Cardiac fibroblast (primary cell): ENCODE data around the gene TTN.

Experiments used
- DNase-seq, 2 donors: peaks; one replicate each; pipeline versions ENCODE4 v3.0.0 to v3.0.0-alpha.2; 2010; ENCODE audit warnings: low read depth in 2 of 2
- H3K4me3 ChIP-seq, 2 donors: replicated peaks in 1 of 2; 1 replicate in 1 of 2; 2 replicates in 1 of 2; pipeline ENCODE4 v1.5.1; 2011; ENCODE audit warnings: low read depth in 2 of 2, low read length in 2 of 2, mild to moderate bottlenecking in 2 of 2, moderate library complexity in 1 of 2
- TF ChIP-seq, protein P1 (sequence below): IDR thresholded peaks from one replicate; pipeline ENCODE4 v1.5.1; 2011; ENCODE audit warnings: low read depth, mild to moderate bottlenecking, low read length, inconsistent platforms

Gene TTN

DNA sequence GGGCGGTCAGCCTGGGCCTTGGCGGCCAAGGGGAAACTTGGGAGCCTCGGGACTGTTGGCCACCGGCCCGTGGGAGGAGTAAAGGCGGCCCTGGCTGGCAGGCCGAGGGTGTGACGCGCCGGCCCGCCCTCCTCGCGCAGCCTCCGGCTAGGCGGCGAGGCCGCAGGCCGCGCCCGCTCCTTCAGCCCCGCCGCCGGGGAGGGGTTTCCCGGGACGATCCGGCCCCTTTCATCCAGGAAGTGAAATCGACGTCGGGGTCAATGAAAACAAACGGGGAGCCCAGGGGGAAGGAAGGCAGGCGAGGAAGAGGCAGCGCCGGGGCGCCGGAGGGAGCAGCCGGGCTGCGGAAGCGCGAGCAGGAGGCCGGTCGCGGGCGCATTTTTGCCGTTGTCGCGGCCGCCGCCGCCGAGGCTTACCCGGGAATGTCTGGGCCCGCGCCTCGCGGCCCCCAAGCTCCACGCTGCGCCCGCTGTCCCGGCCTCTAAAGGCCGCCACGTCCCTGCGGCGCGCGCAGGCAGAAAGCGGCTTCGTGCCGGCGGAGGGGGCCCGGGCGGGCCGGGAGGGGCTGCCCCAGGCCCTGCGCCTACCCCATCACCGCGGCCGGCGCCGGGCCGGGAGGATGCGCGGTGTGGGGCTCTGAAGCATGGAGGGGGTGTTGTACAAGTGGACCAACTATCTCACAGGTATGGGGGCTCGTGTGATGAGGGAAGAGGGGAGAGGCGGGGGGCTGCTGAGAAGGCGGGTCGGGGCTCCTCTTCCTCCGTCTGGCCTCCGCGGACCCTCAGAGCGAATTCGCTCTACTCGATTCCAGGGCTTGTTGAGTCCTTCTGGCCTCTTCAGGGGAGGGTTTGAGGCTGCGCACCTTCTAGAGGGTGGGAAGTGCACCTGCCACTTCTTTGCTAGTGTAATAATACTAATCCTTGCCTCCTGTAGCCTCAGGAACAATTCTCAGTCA is 326.7 kb downstream of the TTN start, which contains the start of gene PLEKHA3:
PLEKHA3 (plus strand) TSS at position 231 of the 955 bp plus-strand sequence; CDS start at position 644, 413 bp downstream.
- DNase-seq, result peak; percentile 97 to 99
- peak within 1 kb of the TSS; percentile 73 to 80 for H3K4me3 ChIP-seq
- TF ChIP-seq, protein P1, sequence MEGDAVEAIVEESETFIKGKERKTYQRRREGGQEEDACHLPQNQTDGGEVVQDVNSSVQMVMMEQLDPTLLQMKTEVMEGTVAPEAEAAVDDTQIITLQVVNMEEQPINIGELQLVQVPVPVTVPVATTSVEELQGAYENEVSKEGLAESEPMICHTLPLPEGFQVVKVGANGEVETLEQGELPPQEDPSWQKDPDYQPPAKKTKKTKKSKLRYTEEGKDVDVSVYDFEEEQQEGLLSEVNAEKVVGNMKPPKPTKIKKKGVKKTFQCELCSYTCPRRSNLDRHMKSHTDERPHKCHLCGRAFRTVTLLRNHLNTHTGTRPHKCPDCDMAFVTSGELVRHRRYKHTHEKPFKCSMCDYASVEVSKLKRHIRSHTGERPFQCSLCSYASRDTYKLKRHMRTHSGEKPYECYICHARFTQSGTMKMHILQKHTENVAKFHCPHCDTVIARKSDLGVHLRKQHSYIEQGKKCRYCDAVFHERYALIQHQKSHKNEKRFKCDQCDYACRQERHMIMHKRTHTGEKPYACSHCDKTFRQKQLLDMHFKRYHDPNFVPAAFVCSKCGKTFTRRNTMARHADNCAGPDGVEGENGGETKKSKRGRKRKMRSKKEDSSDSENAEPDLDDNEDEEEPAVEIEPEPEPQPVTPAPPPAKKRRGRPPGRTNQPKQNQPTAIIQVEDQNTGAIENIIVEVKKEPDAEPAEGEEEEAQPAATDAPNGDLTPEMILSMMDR, result no peak

DNA sequence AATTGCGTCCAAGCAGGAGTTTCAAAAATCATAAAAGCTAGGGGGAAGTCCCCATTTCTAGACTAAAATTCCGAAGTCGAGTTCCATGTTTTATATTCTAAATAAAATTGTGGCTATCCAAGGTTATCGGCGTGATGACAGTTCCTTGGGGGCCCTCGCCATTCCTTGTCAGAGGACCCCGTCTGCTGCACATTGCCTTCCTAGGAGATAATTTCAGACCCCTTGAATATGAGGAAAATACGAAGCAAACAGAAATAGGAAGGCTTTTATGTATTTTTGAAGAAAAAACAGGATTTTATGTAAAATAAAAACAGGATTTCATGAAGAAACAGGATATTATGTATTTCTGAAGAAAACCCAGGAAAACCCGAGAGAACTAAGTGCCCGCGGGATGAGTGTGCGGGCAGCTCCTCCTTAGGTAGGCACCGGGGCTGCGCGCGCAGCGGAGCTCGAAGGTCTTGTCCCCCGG is 327.4 kb downstream of the TTN start:
- TF ChIP-seq, protein P1, result no peak
- no peak for DNase-seq
- H3K4me3 ChIP-seq, result peak overlapping the region in 1 of 2 donors; percentile 6

DNA sequence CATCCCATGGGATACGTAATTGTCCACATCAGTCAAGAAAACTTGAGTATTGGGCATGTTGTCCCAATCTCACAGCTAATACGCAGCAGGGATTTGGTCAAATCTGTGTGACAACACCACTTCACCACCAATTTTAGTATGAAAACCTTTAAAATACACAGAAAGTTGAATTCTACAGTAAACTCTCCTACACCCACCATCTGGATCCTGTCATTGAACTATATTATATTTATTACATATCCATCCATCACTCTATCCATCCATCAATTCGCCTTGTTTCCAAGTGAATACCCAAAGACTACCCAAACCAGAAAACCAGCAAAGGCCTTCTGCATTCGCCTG is 328.0 kb downstream of the TTN start:
- TF ChIP-seq, protein P1, result no peak
- peak overlapping the region; percentile 56 to 71 for H3K4me3 ChIP-seq
- DNase-seq, result no peak

DNA sequence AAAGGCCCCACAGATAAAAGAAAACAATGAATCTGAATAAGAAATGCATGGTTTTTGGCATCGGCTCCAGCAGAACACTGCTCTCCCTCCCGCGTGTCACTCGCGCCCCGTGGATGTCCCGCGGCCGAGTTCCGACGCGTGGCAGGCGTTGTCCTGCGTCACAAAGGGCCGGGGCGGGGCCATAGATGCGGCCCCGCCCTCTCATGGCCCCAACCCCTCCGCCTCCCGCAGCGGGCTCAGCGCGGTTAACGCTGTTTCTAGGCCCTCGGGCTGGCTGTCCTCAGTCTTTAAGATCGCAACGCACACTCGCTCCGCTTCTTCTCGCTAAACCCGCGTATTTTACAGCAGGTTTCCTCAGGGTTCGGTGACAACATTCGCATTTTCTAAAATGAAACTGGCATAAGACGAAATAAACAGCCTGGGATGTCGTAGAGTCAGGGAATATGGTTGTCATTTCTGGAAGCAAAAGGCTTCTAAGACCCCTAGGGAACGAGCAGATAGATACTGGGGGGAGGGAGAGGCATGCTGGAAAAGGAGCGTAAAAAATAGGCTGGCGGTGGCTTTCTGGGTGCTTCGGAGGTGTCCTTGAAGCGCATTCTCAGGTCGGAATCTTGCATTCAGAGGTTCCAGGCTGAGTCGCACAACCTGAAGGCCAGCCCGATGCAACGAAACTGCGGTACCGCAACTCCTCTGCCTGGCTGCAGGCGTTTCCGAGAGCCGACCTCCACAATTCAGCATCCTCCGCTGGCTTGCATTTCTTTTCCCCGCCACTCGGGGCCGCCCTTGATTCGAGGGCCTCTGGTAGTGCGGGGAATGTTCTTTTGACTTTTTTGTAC is 328.6 kb downstream of the TTN start, which contains the start of gene FKBP7:
FKBP7 (minus strand) TSS at position 162 of the 836 bp plus-strand sequence; CDS start at position 61, 101 bp downstream.
- H3K4me3 ChIP-seq, result peak within 1 kb of the TSS; percentile 56 to 71
- TF ChIP-seq, protein P1, result peak; percentile 81
- DNase-seq, result peak; percentile 78 to 85

DNA sequence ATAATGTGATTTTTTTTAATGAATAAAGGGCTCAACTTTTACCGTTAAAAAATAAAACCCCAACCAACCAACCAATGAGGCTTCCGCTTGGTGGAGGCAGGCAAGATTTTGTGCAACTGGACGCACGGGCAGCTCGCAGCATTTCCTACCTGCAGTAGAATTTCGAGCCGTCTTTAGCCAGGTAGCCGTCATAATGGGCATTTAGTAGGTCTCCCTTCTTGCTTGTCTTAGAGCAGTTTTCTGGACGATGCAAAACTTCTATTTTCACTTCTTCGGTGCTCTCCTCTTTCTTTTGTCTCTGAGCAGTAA is 329.1 kb downstream of the TTN start:
- H3K4me3 ChIP-seq, result peak overlapping the region; percentile 56 to 71
- TF ChIP-seq, protein P1, result no peak
- peak; percentile 23 to 30 for DNase-seq

DNA sequence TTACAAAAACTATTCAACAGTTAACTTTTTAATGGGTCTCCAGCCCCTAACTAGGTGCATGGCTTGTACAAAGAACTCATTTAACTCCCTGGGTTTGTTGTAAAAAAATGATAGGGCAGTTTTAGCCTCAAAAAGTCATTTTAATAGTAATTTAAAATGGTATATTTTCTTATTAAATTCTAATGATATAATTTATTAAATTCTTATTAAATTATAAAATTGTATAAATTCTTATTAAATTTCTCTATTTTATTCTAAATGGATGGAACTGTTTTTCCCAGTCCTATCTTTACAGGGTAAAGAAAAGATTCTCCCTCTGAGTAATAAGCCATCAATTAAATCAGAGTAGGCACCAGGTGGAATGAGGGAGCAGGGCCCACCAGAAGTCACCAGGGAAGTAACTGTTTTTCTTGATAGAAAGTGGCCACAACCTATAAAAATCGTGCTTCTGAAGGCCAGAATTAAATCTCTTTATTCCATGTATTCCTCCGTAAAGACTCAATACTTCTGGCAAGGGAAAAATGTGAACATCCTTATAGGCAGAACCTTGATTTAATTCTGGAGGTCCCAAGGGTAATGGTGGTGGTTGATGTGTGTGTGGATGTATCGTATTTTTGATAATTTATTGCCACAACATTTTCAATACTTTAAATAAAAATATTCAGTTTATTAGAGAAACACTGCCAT is 329.6 kb downstream of the TTN start:
- H3K4me3 ChIP-seq, result peak overlapping the region; percentile 56 to 71
- peak in 1 of 2 donors; percentile 4 for DNase-seq
- TF ChIP-seq, protein P1, result no peak
